Stimulated activated CD8-positive, alpha-beta memory T cell treated with anti-CD3 and anti-CD28 coated beads, Interleukin-4, amount 100 ng/mL, for 24 hours (primary cell): ENCODE results near the gene ZNF282.
"Not testable (repeated sequence)": the region's sequence is repeated elsewhere in the genome, so short reads cannot be mapped to it uniquely, and the experiment has no call there.

ENCODE experiments used
- DNase-seq: peaks from one replicate; pipeline ENCODE4 v3.0.0-alpha.2; 2020; ENCODE audit warnings: low read depth

The ZNF282 gene

DNA sequence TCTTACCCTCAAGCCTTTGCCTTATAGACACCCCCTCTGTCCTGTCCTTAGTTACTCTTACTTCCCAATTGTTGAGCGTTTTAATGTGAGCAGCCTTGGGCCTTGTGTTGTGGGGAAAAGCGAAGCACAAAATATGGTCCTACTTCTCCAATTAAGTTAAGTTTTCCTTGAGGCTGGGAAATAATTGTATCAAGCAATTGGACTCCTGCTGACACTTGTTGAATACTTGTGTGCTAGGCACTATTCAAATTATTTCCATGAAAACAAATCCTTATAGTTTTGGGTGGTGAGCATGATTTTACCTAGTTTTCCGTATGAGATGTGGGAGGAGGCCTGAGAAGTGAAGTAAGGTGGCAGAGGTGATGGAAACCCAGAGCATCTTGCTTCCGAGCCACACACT, 61.2 kb downstream of the ZNF282 start:
- no peak for DNase-seq

DNA sequence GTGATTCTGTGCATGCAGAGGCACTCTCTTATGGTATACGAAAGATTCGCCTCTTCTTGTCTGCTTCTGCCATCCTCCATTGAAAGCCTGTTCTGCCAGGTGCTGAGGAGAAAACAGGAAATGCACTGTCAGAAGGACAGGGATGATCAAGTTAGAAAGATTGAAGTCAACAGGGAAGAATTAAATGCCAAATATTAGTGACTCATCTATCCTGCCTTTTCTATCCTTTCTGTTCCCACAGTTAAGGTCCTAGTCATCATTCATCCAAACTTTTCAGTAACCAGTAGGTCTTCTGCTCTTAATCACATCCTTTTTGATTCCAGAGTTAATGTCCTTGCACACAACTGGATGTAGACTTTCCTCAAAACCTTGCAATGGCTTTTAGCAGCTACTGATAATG, 61.8 kb downstream of the ZNF282 start:
- DNase-seq, result no peak

DNA sequence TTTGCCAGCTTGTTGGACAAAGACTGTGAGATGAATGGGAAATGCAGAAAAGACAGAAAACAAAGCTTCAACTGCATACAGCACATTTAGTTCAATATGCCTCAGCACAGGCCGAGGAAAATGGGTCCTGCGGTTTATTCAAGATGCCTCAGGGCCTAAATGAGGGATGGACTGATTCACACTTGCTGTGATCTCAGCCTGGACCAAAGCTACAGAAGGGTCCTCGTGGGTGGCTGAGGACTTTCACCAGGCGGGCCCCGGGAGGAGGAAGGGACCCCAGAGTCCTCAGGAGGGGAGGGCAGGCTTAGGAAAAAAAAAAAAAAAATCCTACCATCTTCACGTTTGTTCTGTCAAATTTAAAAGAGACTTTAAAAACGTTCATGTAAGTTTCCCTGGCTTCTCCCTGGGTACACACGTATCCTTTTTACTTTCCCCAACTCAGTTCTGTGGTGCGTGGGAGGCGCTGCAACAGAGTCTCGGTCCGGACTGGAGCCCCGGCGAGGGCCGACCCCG, 66.0 kb downstream of the ZNF282 start:
- no peak for DNase-seq

DNA sequence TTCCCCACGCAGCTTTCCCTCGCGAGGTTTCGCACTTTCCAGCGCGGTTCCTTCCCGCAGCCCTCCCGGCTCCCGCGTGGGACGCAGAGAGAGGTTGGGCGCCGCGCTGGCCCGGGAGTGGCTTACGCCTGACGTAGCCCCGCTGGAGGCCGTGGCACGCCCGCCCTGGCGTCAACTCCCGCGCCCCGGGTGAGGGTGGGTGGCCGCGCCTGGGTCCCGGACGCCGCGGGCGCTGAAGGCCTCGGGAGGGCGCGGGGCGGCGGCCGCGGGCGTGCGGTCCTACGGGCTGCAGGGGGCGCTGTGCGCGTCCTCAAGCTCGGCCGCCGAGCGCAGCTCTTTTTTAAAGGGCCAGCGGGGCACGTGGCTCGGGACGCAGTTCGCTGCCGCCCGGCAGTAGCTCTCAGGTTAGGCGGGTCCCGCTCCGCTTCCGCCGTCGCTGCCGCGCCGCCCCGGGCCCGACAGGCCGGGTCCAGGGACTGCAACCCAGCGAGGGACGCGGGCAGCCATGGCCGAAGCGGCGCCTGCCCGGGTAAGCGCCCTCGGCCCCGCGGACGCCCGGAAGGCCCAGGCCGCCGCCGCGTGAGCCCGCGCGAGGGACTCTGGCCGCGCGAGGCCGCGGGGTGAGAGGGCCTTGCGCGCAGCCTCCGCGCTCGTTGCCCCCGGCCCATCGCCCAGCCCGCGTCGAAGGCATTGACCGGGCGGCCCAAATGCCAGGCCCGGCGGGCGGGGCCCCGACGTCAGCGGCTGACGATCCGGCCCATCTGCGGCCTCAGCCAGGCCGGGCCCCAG, 66.7 kb downstream of the ZNF282 start, which contains the start of gene ZNF783:
Gene ZNF783, plus strand, starts transcription at position 368 of the 789 bp plus-strand sequence. Its CDS starts 138 bp downstream, at position 506.
- DNase-seq, result peak; percentile 73

DNA sequence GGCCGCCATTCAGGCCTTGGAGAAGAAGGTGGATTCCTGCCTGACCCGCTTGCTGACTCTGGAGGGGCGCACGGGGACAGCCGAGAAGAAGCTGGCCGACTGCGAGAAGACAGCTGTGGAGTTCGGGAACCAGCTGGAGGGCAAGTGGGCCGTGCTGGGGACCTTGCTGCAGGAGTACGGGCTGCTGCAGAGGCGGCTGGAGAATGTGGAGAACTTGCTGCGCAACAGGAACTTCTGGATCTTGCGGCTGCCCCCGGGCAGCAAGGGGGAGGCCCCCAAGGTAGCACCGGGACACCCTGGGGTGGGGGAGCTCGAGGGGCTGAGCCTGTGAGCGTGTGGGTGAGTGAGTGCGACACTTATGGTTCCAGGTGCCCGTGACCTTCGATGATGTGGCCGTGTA, 71.1 kb downstream of the ZNF282 start:
- DNase-seq, result no peak

DNA sequence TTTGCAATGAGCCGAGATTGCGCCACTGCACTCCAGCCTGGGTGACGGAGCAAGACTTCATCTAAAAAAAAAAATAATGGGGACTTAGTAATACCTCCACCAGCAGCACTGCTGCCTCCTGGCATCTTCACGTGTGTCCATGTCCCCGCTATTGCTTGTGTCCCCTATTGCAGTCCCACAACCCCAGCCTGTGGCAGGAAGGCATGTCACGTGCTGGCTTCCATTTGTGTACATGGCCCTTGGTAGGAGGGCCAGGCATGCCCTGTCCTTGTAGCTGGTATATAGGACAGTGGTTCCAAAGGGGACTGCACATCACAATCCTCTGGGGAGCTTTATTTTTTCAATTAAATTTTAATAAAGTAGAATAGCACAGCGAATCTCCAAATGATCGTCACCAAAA, 72.4 kb downstream of the ZNF282 start:
- DNase-seq, result no peak

DNA sequence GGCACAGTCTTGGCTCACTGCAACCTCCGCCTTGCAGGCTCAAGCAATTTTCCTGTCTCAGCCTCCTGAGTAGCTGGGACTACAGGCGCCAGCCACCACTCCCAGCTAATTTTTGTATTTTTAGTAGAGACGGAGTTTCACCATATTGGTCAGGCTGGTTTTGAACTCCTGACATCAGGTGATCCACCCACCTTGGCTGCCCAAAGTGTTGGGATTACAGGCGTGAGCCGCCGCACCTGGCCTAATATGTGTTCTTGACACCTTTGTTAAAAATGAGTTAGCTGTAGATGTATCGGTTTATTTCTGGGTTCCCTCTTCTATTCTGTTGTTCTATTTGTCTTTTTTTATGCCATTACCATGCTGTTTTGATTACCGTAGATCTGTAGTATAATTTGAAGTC, 79.1 kb downstream of the ZNF282 start:
- DNase-seq, result not testable (repeated sequence)
